Epidermal melanocyte (primary cell): ENCODE results near the gene SUPV3L1.
"Not testable (repeated sequence)": the region's sequence is repeated elsewhere in the genome, so short reads cannot be mapped to it uniquely, and the experiment has no call there.

Experiments
- DNase-seq: peaks from one replicate; pipeline ENCODE4 v3.0.0; 2011; ENCODE audit warnings: low spot score; ENCODE audit not compliant: insufficient read length

SUPV3L1 gene

DNA sequence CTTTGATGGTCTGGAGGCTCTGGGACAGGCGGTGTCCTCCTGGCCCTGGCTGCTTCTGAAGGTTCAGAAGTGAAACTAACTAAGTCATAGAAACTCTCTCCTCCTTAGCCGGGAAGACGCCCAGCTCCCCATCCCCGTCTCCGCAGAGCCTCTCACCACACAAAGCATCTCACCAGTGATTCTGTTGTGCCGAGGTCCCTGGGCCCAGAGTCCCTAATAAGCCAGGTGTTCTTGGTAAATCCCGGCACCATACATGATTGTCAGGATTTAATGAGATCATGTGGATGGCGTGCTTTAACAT lies 49.5 kb downstream of the SUPV3L1 start:
- no peak for DNase-seq

DNA sequence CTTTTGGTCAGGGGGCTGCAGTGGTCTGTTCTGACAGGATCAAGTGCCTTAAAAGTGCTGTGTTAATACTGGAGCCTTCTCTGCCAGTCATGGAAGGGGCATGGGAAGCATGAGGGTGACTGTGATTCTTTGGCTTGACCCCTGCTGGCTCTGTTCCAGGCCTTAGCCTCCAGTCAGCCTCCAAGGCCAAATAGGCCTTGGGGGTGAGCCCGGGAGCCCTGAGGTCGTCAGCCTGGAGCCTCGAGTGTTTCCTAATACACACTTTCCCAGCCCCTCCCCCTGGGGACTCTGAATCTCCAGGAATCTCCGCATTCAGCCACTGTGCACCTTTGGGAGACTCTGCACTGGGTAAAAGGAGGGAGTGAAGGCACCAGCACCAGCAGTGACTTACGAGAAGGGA lies 50.1 kb downstream of the SUPV3L1 start:
- no peak for DNase-seq

DNA sequence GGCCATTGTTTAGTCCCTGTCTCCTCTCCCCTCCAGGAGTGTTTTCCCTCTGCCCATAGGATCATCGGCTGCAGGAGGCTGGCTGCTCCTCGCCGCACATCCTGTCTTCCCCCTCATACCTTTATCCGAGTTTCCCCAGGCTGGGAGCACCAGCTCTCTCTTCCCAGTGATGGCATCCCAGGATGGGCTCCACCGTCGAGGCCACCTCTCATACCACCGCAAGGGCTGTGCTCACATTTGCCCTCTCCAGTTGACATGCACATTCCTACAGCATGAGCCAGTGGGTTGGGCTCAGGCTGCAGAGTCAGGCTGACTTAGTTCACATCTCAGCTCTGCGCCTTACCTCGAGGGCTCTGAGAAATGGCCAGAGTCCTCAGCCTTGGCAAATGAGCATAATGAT lies 52.2 kb downstream of the SUPV3L1 start:
- peak; percentile 37 for DNase-seq

DNA sequence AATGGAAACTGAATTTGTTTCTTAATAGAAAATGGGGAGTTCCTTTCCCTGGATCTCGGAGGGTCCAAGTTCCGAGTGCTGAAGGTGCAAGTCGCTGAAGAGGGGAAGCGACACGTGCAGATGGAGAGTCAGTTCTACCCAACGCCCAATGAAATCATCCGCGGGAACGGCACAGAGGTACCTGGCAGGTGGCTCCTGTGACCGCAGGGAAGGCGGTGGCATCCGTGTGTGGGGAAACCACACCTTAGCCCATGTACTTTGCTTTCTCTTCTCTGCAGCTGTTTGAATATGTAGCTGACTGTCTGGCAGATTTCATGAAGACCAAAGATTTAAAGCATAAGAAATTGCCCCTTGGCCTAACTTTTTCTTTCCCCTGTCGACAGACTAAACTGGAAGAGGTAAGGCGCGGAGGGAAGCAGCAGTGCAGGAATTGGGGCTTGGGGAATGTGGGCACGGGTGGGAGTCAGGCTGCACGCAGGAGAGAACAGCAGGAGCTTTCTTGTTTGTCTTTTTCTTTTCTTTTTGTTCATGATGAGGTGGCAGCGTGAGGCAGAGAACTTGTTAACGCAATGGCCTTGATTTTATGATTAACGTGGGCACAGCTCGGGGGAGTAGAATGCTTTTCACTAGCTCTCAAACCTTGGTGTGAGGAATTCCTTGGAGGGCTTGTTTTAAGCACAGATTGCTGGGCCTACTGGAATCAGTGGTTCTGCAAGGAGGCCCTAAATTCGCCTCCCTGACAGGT lies 52.9 kb downstream of the SUPV3L1 start:
- no peak for DNase-seq

DNA sequence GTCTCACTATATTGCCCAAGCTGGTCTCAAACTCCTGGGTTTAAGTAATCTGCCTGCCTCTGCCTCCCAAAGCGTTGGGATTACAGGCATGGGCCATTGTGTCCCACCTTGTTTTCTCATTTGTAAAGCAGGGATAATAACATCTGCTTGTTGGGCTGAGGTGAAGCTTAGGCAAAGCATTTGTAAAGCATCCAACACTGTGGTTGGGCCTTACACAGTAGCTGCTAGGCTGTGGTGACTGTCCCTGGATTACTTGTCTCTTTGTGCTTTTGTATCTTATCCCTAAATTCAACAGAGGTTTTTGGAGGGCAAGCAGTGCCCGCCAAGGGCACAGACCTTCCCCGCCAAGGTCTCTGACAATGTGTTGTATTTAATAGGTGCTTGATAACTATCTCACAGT lies 54.4 kb downstream of the SUPV3L1 start:
- no peak for DNase-seq

DNA sequence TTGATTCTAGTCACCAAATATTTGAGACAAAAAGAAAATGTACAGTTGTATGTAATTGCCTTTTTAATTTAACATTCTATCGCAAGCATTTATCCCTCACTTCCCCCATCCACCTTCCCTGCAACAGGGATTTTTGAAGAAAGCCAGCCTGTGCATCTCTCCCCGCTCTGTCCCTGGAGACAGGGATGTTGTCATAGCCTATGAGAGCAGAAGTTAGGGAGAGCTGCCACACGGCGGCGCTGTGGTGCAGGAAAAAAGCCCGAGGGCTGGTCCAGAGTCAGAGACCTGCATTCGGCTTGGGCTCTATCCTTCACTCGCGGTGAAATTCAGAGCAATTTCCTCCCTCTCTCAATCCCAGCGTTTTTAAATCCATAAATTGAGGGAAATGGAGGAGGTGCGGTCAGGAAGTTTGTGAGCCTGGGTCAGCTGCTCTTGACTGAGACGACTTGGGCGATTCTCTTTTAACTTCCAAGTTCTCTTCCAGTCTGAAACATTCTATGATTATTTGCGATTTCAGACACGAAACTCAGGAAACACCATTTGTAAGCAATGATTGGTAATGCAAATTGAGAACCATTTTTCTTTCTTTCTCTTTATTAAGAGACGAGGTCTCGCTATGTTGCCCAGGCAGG lies 57.6 kb downstream of the SUPV3L1 start:
- peak; percentile 81 for DNase-seq

DNA sequence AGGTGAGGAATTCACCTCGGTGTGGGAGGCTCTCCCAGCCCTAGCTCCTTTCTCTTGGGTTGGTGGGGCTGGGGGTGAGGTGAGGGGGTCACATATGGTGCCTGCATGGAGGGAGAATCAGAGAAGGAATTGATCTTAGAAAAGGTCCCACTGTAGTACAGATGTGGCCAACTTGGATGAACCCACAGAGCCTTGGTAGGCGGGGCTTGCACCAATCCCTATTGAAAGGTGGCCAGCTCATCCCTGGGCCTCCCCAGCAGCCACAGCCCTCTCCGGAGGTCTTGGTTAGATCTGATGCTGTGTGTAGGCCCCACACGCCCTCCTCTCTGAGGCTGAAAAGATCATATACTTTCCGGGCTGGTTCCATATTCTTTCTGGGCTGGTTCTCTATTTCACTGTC lies 59.1 kb downstream of the SUPV3L1 start:
- DNase-seq = no peak

DNA sequence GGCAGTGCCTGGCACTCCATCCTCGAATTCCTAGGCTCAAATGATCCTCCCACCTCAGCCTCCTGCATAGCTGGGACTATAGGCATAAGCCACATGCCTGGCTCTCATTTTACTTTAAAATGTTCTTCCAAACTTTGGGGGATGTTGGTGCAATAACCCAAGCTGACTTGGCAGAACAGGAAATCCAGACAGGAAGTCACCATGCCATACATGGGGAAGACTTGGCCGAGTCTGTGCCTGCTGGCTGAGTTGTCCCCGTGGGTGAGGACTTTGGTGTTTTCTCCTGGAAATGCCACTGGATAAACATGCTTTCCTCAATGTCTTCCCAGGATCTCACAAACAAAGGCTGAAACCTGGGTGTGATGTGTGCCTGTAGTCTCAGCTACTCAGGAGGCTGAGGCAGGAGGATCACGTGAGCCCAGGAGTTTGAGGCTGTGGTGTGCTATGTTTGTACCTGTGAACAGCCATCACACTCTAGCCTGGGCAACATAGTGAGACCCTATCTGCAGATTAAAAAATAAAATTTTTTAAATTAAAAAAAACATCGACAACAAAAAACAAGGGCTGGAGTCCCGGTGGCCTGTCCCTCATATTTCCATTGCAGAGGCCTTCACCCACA lies 59.9 kb downstream of the SUPV3L1 start:
- no peak for DNase-seq

DNA sequence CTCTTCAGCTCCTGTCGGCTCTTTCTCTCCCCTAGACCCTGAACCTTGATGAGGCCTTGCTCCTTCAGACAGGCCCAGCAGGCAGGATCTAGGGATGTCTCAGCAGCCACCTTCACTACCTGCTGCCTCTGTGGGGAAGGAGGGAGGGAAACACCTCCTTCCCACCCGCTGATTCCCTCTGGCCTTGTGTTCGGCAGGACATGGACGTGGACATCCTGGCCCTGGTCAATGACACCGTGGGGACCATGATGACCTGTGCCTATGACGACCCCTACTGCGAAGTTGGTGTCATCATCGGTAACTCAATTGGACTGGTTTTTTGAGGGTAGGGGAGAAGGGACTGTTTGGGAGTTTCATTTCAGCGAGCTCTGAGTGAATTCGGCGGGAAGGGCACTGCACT lies 60.4 kb downstream of the SUPV3L1 start:
- DNase-seq = no peak

DNA sequence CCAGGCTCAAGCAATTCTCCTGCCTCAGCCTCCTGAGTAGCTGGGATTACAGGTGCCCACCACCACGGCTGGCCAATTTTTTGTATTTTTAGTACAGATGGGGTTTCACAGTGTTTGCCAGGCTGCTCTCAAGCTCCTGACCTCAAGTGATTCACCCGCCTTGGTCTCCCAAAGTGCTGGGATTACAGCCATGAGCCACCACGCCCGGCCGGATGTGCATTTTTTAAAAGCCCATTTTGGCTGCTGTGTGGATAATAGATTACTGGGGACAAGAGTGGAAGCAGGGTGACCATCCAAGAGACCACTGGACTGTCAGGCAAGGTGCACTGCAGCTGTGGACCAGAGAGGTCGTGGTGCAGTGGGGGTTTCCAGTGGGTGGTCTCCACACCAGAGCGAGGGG lies 61.5 kb downstream of the SUPV3L1 start:
- no peak for DNase-seq

DNA sequence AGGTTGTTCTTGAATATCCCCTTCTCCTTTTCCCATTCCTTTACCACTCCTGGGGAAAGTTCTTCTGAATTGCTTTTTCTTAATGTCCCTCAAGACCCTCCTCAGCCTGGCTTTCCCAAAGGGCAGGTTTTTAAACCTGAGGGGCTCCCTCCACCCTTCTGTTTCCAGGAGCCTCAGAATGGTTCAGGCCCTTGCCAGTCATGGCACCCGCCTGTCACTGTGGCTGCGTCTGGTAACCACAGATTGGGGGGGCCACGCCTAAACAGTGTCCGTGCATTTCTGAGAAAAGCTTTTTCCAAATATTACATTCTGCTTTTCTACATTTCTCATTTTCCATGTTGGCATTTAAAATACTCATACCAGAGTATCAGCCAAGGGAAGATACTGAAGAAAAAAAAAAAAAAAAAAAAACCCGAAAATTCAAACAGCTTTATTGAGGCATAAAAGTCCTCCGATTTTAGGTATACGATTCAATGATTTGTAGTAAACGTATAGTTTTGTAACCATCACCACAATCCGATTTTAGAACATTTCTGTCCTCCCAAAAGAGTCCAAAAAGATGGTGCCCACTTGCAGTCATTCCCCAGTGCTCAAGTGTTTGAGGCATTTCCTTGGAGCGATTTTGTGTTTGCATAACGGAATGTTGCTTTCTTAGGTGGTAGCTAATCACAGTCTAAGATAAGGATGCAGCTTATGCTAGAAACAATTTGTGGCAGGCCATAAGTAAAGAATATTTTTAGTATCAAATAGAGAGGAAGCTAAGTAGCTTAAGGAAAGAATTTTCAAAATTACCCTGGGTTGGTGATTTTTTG lies 62.2 kb downstream of the SUPV3L1 start:
- no peak for DNase-seq

DNA sequence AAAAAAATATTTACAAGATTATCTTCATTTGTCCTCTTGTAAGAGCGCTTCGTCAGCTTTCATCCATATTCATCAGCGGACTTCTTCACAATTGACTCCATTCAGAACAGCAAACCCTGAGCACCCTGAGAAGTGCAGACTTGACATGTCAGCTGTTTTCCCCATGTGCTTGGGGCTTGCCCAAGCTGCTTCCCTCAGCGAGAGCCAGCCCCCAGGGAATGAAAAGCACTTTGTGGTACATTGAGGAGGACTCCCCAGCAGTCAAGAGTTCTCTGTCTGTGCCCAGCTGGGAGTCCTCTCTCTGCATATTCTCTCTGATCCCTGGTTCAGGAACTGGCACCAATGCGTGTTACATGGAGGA lies 62.8 kb downstream of the SUPV3L1 start:
- DNase-seq = peak; percentile 89

DNA sequence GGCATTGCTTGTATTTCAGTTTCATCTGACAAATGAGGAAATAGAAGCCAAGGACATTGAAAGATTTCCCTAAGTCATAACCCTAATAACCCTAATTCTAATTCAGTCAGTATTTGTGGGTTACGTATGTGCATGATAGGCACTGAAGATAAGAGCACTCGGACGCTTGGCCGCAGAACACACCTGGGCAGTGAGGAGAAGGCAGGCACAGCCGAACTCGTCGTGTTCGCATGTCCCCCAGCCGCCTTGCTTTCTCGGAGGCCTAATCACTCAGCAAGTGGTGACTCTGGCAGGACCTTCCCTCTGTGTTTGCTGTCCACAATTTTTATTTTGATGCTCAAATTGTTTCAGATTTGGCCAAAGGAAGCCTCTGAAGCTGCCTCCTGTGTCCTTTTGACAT lies 63.8 kb downstream of the SUPV3L1 start:
- no peak for DNase-seq

DNA sequence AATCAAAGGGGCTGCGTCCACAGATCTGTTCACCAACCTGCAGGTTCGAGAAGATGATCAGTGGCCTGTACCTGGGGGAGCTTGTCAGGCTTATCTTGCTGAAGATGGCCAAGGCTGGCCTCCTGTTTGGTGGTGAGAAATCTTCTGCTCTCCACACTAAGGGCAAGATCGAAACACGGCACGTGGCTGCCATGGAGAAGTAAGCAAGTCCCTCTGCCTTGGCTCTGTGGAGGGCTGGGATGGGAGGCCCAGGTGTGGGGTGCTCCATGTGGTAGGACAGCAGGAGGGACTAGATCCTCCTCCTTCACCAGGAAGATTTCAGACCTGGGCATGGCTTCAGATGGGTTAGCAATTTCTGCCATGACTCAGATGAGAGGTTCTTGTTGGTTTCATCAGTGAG lies 66.0 kb downstream of the SUPV3L1 start:
- DNase-seq = no peak

DNA sequence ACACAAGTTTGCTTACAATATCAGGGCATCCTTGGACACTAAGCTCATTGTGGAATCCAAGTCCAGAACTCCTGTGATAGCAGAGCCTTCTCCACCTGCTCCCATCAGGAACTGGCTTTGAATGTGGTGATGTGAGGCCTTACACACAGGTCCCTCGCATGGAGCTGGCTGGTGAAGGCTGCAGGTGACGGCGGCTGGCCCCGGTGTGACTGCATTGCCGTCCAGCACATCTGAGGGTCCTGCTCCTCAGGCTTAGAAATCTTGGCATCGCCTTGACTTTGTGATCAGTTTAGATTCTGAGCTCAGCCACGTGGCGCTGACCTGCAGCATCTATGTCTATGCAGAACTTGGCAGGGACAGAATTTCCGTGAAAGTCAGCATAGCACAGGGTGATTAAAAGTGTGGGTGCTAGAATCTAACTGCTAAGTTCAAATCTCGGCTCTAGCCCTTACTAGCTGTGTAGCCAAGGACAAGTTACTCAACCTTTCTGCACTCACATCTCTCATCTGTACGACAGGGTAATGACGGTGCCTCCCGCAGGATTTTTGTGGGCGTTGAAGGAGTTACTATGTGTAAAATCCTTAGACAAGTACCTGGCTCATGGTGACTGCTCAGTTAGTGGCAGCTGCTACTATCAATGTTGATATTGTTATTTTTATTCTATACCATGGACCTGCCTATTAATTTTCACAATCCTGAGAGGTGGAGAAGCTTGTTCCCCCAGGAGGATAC lies 66.7 kb downstream of the SUPV3L1 start:
- no peak for DNase-seq

DNA sequence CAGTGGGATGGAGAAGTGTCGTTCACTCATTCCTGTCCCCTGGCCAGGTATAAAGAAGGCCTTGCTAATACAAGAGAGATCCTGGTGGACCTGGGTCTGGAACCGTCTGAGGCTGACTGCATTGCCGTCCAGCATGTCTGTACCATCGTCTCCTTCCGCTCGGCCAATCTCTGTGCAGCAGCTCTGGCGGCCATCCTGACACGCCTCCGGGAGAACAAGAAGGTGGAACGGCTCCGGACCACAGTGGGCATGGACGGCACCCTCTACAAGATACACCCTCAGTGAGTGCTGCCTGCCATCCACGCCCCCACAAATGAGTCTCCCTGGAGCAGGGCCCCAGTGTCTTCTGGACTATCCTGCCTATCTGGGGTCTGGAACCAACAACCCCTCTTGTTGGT lies 67.3 kb downstream of the SUPV3L1 start:
- DNase-seq = no peak

DNA sequence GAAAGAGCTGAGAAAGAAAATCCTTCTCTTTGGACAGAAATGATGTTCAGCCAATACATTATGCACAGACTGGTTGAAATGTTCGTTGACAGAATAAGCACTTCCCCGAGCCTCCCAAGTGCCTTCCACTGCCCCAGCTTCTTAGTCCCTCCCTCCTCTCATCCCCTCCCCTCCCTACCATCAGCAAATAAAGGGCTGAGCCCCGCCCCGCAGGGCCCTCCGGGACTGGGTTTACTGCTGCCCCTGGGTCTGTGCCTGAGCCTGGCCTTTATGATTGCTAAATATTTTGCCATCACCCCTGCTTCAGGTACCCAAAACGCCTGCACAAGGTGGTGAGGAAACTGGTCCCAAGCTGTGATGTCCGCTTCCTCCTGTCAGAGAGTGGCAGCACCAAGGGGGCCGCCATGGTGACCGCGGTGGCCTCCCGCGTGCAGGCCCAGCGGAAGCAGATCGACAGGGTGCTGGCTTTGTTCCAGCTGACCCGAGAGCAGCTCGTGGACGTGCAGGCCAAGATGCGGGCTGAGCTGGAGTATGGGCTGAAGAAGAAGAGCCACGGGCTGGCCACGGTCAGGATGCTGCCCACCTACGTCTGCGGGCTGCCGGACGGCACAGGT lies 68.2 kb downstream of the SUPV3L1 start:
- no peak for DNase-seq

DNA sequence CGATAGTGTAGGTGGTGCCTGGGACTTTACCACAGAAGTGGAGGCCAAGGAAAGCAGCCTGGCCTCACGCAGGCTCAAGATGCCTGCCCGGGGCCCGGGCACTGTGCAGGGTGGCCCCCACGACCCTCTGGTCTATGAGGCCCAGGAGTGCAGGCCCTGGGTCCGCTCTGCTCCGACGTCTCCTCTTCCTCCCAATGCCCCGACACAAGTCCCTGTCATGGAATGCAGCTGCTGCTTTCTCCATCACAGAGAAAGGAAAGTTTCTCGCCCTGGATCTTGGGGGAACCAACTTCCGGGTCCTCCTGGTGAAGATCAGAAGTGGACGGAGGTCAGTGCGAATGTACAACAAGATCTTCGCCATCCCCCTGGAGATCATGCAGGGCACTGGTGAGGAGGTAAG lies 70.0 kb downstream of the SUPV3L1 start:
- DNase-seq = no peak

DNA sequence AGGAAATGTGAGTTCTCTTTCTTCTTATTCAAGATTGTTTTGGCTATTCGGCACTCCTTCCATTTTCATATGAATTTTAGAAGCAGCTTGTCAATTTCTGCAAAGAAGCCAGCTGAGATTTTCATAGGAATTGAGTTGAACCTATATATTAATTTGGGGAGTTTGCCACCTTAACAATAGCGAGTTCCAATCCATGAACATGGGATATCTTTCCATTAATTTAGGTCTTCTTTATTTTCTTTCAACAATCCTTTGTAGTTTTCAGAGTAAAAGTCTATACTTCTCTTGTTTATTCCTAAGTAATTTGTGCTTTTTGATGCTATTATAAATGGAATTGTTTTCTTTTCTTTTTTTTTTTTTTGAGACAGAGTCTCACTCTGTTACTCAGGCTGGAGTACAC lies 71.4 kb downstream of the SUPV3L1 start:
- DNase-seq = not testable (repeated sequence)

DNA sequence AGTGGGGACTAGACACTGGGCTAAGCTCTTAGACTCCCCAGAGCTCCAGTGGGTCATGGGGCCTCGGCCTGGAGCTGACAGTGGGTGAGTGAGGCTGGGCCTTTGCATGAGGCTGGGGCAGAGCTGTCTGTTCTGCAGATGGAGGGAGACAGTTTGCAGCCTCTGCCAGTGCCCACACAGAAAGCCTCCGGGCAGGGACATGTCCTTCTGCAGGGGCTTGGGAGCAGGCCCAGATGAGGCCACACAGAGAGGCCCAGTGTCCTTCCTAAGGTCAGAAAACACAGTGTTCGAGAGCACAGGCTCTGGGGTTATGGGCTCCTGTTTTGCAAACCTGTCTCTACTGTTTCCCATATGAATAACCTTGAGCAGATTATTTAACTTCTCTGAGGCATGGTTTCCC lies 73.1 kb downstream of the SUPV3L1 start:
- DNase-seq = no peak

DNA sequence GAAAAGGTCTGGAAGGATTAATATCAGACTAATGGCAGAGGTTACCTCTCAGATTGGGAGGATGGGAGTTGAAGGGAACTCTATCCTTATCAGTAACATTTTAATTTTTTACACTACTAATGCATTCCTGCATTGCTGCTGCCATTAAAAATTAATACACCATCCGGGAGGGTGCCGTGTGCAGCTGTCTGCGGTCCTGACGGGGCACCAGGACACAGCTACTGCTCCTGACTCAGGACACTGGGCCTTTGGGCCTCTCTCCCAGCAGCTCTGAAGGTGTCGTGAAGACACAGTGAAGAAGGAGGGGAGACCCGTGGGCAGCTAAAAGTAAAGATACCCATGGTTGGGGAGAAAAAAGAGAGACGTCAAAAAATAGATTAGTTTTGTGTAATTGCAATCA lies 74.8 kb downstream of the SUPV3L1 start:
- no peak for DNase-seq
